ENCODE measurements around the gene MNT.

GRCh38 chr17:2357931-2358434, 42.9 kb downstream of the MNT start:
- TF ChIP-seq, protein P1, sequence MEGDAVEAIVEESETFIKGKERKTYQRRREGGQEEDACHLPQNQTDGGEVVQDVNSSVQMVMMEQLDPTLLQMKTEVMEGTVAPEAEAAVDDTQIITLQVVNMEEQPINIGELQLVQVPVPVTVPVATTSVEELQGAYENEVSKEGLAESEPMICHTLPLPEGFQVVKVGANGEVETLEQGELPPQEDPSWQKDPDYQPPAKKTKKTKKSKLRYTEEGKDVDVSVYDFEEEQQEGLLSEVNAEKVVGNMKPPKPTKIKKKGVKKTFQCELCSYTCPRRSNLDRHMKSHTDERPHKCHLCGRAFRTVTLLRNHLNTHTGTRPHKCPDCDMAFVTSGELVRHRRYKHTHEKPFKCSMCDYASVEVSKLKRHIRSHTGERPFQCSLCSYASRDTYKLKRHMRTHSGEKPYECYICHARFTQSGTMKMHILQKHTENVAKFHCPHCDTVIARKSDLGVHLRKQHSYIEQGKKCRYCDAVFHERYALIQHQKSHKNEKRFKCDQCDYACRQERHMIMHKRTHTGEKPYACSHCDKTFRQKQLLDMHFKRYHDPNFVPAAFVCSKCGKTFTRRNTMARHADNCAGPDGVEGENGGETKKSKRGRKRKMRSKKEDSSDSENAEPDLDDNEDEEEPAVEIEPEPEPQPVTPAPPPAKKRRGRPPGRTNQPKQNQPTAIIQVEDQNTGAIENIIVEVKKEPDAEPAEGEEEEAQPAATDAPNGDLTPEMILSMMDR (IDR thresholded peaks at IDR 0.05; ENCODE audit: low read depth, low read length): no peak
- TF ChIP-seq EZH2phosphoT487 (IDR thresholded peaks at IDR 0.05; ENCODE audit: low read depth): no peak
